H9 (cell line): ENCODE results near the gene OR52K2. TPM values are rescaled to one million over a fixed set of nuclear protein-coding genes. Genes with fewer than 3 reads are reported as not detected.

Source experiments
- DNase-seq: peaks from one replicate; pipeline ENCODE4 v3.0.0-alpha.2; 2017
- H2AFZ ChIP-seq: one replicate; pipeline ENCODE4 v1.6.1; 2013; ENCODE audit warnings: mild to moderate bottlenecking, low read length, control low read depth, moderate library complexity
- H2AK5ac ChIP-seq: 2 replicates; pipeline ENCODE4 v1.6.1; 2013; ENCODE audit warnings: low read length, control low read depth, mixed read lengths; ENCODE audit not compliant: insufficient read length
- H2BK120ac ChIP-seq: one replicate; pipeline ENCODE4 v1.6.1; 2013; ENCODE audit warnings: low read depth, mild to moderate bottlenecking, low read length, control low read depth, inconsistent platforms; ENCODE audit not compliant: poor library complexity, severe bottlenecking
- H2BK12ac ChIP-seq: 2 replicates; pipeline ENCODE4 v1.6.1; 2013; ENCODE audit warnings: low read length, control low read depth, mixed read lengths, low read depth; ENCODE audit not compliant: insufficient read length
- H2BK15ac ChIP-seq: 2 replicates; pipeline ENCODE4 v1.6.1; 2013; ENCODE audit warnings: low read depth, low read length, control low read depth
- H2BK20ac ChIP-seq: one replicate; pipeline ENCODE4 v1.6.1; 2013; ENCODE audit warnings: low read depth, mild to moderate bottlenecking, low read length, control low read depth, inconsistent platforms; ENCODE audit not compliant: poor library complexity, severe bottlenecking
- H2BK5ac ChIP-seq: 2 replicates; pipeline ENCODE4 v1.6.1; 2013; ENCODE audit warnings: low read length, control low read depth, mixed read lengths; ENCODE audit not compliant: insufficient read length
- H3K14ac ChIP-seq: 2 replicates; pipeline ENCODE4 v1.6.1; 2013; ENCODE audit warnings: low read length, control low read depth; ENCODE audit not compliant: insufficient read depth
- H3K18ac ChIP-seq: 2 replicates; pipeline ENCODE4 v1.6.1; 2013; ENCODE audit warnings: low read depth, mild to moderate bottlenecking, mixed read lengths, low read length, control low read depth; ENCODE audit not compliant: insufficient read length
- H3K23ac ChIP-seq: 2 replicates; pipeline ENCODE4 v1.6.1; 2013; ENCODE audit warnings: low read length, control low read depth, mixed read lengths, low read depth; ENCODE audit not compliant: insufficient read length
- H3K23me2 ChIP-seq: 2 replicates; pipeline ENCODE4 v1.6.1; 2013; ENCODE audit warnings: low read depth, mild to moderate bottlenecking, mixed read lengths, low read length, control low read depth; ENCODE audit not compliant: insufficient read length, poor library complexity, severe bottlenecking
- H3K27ac ChIP-seq: 2 replicates; pipeline ENCODE4 v1.5.1; 2013; ENCODE audit warnings: low read length, control low read depth, mixed read lengths, low read depth; ENCODE audit not compliant: insufficient read length
- H3K27me3 ChIP-seq: 2 replicates; pipeline ENCODE4 v1.6.1; 2013; ENCODE audit warnings: low read length, control low read depth, inconsistent platforms; ENCODE audit not compliant: insufficient read depth
- H3K4ac ChIP-seq: 2 replicates; pipeline ENCODE4 v1.6.1; 2013; ENCODE audit warnings: low read depth, mild to moderate bottlenecking, control low read depth, inconsistent platforms, low read length, moderate library complexity
- H3K4me1 ChIP-seq: 2 replicates; pipeline ENCODE4 v1.6.1; 2013; ENCODE audit warnings: low read length, control low read depth, inconsistent platforms; ENCODE audit not compliant: insufficient read depth
- H3K4me2 ChIP-seq: 2 replicates; pipeline ENCODE4 v1.6.1; 2013; ENCODE audit warnings: low read length, control low read depth, mixed read lengths; ENCODE audit not compliant: insufficient read length, insufficient read depth
- H3K56ac ChIP-seq: 2 replicates; pipeline ENCODE4 v1.6.1; 2013; ENCODE audit warnings: low read depth, mild to moderate bottlenecking, mixed read lengths, low read length, control low read depth; ENCODE audit not compliant: insufficient read length
- H3K79me1 ChIP-seq: 2 replicates; pipeline ENCODE4 v1.6.1; 2013; ENCODE audit warnings: low read depth, mild to moderate bottlenecking, moderate library complexity, low read length, control low read depth, inconsistent platforms; ENCODE audit not compliant: insufficient read depth, poor library complexity, severe bottlenecking
- H3K79me2 ChIP-seq: 2 replicates; pipeline ENCODE4 v1.6.1; 2013; ENCODE audit warnings: low read length, control low read depth, inconsistent platforms; ENCODE audit not compliant: insufficient read depth
- H3K9ac ChIP-seq: 2 replicates; pipeline ENCODE4 v1.6.1; 2013; ENCODE audit warnings: low read length, control low read depth, mixed read lengths; ENCODE audit not compliant: insufficient read length; ENCODE audit errors: extremely low read depth
- H3K9me3 ChIP-seq: one replicate; pipeline ENCODE4 v1.6.1; 2013; ENCODE audit warnings: low read depth, low read length, inconsistent platforms; ENCODE audit not compliant: control insufficient read depth
- H3T11ph ChIP-seq: one replicate; pipeline ENCODE4 v1.6.1; 2013; ENCODE audit warnings: mild to moderate bottlenecking, low read length, control low read depth, inconsistent platforms
- H4K20me1 ChIP-seq: one replicate; pipeline ENCODE4 v1.6.1; 2013; ENCODE audit not compliant: control insufficient read depth, insufficient read length, insufficient read depth
- H4K5ac ChIP-seq: 2 replicates; pipeline ENCODE4 v1.6.1; 2013; ENCODE audit warnings: low read depth, mild to moderate bottlenecking, mixed read lengths, low read length, control low read depth; ENCODE audit not compliant: insufficient read length
- H4K8ac ChIP-seq: replicated peaks from 2 replicates; pipeline ENCODE4 v1.6.1; 2013; ENCODE audit warnings: low read length, control low read depth, mixed read lengths, low read depth; ENCODE audit not compliant: insufficient read length
- H4K91ac ChIP-seq: 2 replicates; pipeline ENCODE4 v1.6.1; 2013; ENCODE audit warnings: low read depth, mild to moderate bottlenecking, moderate library complexity, mixed read lengths, low read length, control low read depth; ENCODE audit not compliant: insufficient read length
- H3K27ac Mint-ChIP-seq, 3 experiments: 2 replicates in 2 of 3; 3 replicates in 1 of 3; pipeline ENCODE4 v1.8.0; 2020 to 2021; ENCODE audit warnings: mixed read lengths in 3 of 3, mild to moderate bottlenecking in 1 of 3, moderate library complexity in 1 of 3
- H3K27me3 Mint-ChIP-seq: 2 replicates; pipeline ENCODE4 v1.8.0; 2021; ENCODE audit warnings: low read depth, mild to moderate bottlenecking, moderate library complexity, mixed read lengths
- H3K36me3 Mint-ChIP-seq, 3 experiments: 2 replicates in 2 of 3; 3 replicates in 1 of 3; pipeline ENCODE4 v1.8.0; 2020 to 2021; ENCODE audit warnings: low read depth in 3 of 3, mixed read lengths in 3 of 3; ENCODE audit not compliant: insufficient read depth in 1 of 3
- H3K4me1 Mint-ChIP-seq, 2 experiments: 2 replicates each; pipeline ENCODE4 v1.8.0; 2020; ENCODE audit warnings: mixed read lengths in 2 of 2
- H3K4me3 Mint-ChIP-seq, 2 experiments: 2 replicates in 1 of 2; 3 replicates in 1 of 2; pipeline ENCODE4 v1.8.0; 2020 to 2021; ENCODE audit warnings: mild to moderate bottlenecking in 2 of 2, mixed read lengths in 2 of 2, moderate library complexity in 1 of 2
- H3K9me3 Mint-ChIP-seq, 2 experiments: 2 replicates in 1 of 2; 3 replicates in 1 of 2; pipeline ENCODE4 v1.8.0; 2020; ENCODE audit warnings: mild to moderate bottlenecking in 2 of 2, mixed read lengths in 2 of 2, moderate library complexity in 1 of 2
- CTCF ChIP-seq: fragments of 200-600 bp; sonication (generic); conservative IDR thresholded peaks from 3 replicates; pipeline ENCODE4 v1.8.0; 2021; ENCODE audit warnings: antibody characterized with exemption, mild to moderate bottlenecking
- WGBS: extraction: QIAGEN DNeasy Blood & Tissue Kit; methylation state at CpG from one replicate; pipeline ENCODE4 v1.1.7; 2013; ENCODE audit warnings: missing lambda C conversion rate, low lambda C conversion rate, mixed read lengths; ENCODE audit not compliant: insufficient read length; ENCODE audit errors: extremely low coverage; 5-methylcytosine and 5-hydroxymethylcytosine counted together
- total RNA-seq: library from RNA; stranded (reverse); gene quantifications from 2 replicates; pipeline ENCODE4 v1.2.1, GENCODE V29; 2021

Gene OR52K2
- total RNA-seq, 1 experiment from 2014 or later: not detected

GRCh38 chr11:4466131-4466870 lies 17.2 kb downstream of the OR52K2 start:
- no peaks in the 10 kb centered on the region for H3K9me3 ChIP-seq
- H3K79me1 ChIP-seq: no peaks in the 10 kb centered on the region
- H3K4me1 ChIP-seq: no peaks in the 10 kb centered on the region; the same call in 1 of the 2 replicates
- peaks cover 22 to 29% of the 10 kb centered on the region in 2 experiments for H3K4me1 Mint-ChIP-seq
- H3K4me2 ChIP-seq: no peak overlapping the region
- no peak overlapping the region for H3T11ph ChIP-seq
- no peak overlapping the region for H3K14ac ChIP-seq
- H2AK5ac ChIP-seq: no peak overlapping the region
- no peak overlapping the region for H3K23ac ChIP-seq
- H2BK5ac ChIP-seq: no peak overlapping the region
- no peak overlapping the region for H3K56ac ChIP-seq
- H2BK15ac ChIP-seq: no peak overlapping the region
- H2AFZ ChIP-seq: no peak overlapping the region
- H3K9ac ChIP-seq: no peak overlapping the region
- peaks cover 16 to 17% of the 10 kb centered on the region in 2 experiments for H3K9me3 Mint-ChIP-seq
- no peak overlapping the region for H3K4me3 Mint-ChIP-seq
- H4K8ac ChIP-seq: no peak overlapping the region
- H3K18ac ChIP-seq: no peak overlapping the region
- no peak overlapping the region for H3K4ac ChIP-seq
- peak; percentile 37; the same call in 2 of the 3 replicates for TF ChIP-seq CTCF
- H3K27ac Mint-ChIP-seq: no peak overlapping the region
- H3K23me2 ChIP-seq: no peaks in the 10 kb centered on the region
- H3K36me3 Mint-ChIP-seq: peaks cover 7 to 17% (median 15%) of the 10 kb centered on the region in 3 experiments; a peak in 6 of 7 replicates
- no peak overlapping the region for H4K5ac ChIP-seq
- no CpG with 5 or more reads among the region's 5 CpGs for WGBS
- peak; percentile 43 for DNase-seq
- H3K27me3 ChIP-seq: no peaks in the 10 kb centered on the region
- no peak overlapping the region for H3K27ac ChIP-seq
- no peak overlapping the region for H2BK20ac ChIP-seq
- no peaks in the 10 kb centered on the region for H4K20me1 ChIP-seq
- no peak overlapping the region for H4K91ac ChIP-seq
- H3K27me3 Mint-ChIP-seq: 0 out of 2 replicates have a peak, but pooled peaks cover 3% of the 10 kb centered on the region
- H3K79me2 ChIP-seq: no peaks in the 10 kb centered on the region
- H2BK120ac ChIP-seq: no peak overlapping the region
- H2BK12ac ChIP-seq: no peak overlapping the region
